A549 (cell line): ENCODE data around the gene CRISPLD2.

Source experiments
- BHLHE40 ChIP-seq: IDR thresholded peaks from 2 replicates; pipeline ENCODE4 v1.6.1; 2012; ENCODE audit warnings: low read depth, low read length, inconsistent platforms
- CEBPB ChIP-seq, 2 experiments: fragments of >200 bp in 1 of 2; sonication (Bioruptor Twin) in 1 of 2; formaldehyde crosslinking in 1 of 2; IDR thresholded peaks; 2 replicates each; pipeline ENCODE4 v1.6.1; 2012 to 2016
- CHD2 ChIP-seq: fragments of 150-350 bp; IDR thresholded peaks from 2 replicates; pipeline ENCODE4 v1.6.1; 2014; ENCODE audit warnings: low read length; ENCODE audit not compliant: partially characterized antibody
- EP300 ChIP-seq, 2 experiments: fragments of >200 bp; sonication (Bioruptor Twin); formaldehyde crosslinking; IDR thresholded peaks; 2 replicates in 1 of 2; 3 replicates in 1 of 2; pipeline ENCODE4 v1.6.1; 2016 to 2017
- HOXA7 ChIP-seq: fragments of 250-450 bp; sonication (Bioruptor Pico); IDR thresholded peaks from 2 replicates; pipeline ENCODE4 v1.5.0; 2020; ENCODE audit warnings: mild to moderate bottlenecking, moderate library complexity
- POLR2A ChIP-seq: IDR thresholded peaks from 2 replicates; pipeline ENCODE4 v1.6.1; 2012; ENCODE audit warnings: mild to moderate bottlenecking, low read length
- RFX5 ChIP-seq: fragments of 450-650 bp; IDR thresholded peaks from 2 replicates; pipeline ENCODE4 v1.7.1; 2014; ENCODE audit warnings: antibody characterized with exemption, mild to moderate bottlenecking, moderate library complexity
- TF ChIP-seq, protein P1 (sequence below): fragments of >200 bp; sonication (Bioruptor Twin); formaldehyde crosslinking; IDR thresholded peaks from 3 replicates; pipeline ENCODE4 v1.5.1; 2016
- TF ChIP-seq, protein P2 (sequence below): fragments of 200-600 bp; sonication (generic); IDR thresholded peaks from 2 replicates; pipeline ENCODE4 v1.6.1; 2016; ENCODE audit warnings: antibody characterized with exemption, mild to moderate bottlenecking, moderate library complexity

DNA sequence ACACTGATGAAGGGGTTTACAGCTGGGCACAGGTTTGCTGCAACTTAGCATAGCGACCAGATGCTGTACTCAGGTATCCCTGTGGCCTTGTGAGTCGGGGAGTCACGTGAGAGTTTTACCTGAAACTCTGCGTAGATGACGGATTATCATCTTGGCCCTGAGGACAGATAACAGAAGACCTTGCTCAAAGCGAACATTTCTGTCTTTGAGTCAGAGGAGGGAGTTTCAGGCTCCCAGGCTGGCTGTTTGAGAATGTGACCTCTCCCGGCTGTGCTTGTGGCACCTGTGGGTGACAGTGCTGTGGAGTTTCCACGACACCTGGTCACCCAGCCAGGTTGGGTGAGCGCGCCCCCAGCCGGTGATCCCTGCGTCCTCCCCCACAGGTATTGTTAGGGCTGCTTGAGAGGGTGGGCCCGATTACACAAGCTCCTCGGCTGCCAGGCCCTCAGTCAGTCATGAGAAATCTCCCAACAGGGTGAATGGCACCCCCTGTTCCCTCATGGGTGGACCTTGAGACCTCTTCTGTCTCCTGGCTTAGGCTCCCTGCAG is 44.4 kb upstream of the CRISPLD2 start:
- no peak for TF ChIP-seq HOXA7
- TF ChIP-seq, protein P1, sequence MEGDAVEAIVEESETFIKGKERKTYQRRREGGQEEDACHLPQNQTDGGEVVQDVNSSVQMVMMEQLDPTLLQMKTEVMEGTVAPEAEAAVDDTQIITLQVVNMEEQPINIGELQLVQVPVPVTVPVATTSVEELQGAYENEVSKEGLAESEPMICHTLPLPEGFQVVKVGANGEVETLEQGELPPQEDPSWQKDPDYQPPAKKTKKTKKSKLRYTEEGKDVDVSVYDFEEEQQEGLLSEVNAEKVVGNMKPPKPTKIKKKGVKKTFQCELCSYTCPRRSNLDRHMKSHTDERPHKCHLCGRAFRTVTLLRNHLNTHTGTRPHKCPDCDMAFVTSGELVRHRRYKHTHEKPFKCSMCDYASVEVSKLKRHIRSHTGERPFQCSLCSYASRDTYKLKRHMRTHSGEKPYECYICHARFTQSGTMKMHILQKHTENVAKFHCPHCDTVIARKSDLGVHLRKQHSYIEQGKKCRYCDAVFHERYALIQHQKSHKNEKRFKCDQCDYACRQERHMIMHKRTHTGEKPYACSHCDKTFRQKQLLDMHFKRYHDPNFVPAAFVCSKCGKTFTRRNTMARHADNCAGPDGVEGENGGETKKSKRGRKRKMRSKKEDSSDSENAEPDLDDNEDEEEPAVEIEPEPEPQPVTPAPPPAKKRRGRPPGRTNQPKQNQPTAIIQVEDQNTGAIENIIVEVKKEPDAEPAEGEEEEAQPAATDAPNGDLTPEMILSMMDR, result no peak
- TF ChIP-seq CEBPB (IDR thresholded peaks at IDR 0.05), result no peak
- TF ChIP-seq BHLHE40, result no peak
- no peak for TF ChIP-seq CHD2
- TF ChIP-seq, protein P2, sequence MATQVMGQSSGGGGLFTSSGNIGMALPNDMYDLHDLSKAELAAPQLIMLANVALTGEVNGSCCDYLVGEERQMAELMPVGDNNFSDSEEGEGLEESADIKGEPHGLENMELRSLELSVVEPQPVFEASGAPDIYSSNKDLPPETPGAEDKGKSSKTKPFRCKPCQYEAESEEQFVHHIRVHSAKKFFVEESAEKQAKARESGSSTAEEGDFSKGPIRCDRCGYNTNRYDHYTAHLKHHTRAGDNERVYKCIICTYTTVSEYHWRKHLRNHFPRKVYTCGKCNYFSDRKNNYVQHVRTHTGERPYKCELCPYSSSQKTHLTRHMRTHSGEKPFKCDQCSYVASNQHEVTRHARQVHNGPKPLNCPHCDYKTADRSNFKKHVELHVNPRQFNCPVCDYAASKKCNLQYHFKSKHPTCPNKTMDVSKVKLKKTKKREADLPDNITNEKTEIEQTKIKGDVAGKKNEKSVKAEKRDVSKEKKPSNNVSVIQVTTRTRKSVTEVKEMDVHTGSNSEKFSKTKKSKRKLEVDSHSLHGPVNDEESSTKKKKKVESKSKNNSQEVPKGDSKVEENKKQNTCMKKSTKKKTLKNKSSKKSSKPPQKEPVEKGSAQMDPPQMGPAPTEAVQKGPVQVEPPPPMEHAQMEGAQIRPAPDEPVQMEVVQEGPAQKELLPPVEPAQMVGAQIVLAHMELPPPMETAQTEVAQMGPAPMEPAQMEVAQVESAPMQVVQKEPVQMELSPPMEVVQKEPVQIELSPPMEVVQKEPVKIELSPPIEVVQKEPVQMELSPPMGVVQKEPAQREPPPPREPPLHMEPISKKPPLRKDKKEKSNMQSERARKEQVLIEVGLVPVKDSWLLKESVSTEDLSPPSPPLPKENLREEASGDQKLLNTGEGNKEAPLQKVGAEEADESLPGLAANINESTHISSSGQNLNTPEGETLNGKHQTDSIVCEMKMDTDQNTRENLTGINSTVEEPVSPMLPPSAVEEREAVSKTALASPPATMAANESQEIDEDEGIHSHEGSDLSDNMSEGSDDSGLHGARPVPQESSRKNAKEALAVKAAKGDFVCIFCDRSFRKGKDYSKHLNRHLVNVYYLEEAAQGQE, result no peak
- TF ChIP-seq RFX5, result no peak
- TF ChIP-seq EP300 (IDR thresholded peaks at IDR 0.05), result no peak
- no peak for TF ChIP-seq POLR2A
